ENCODE measurements around the gene SYT11.
"Not testable (repeated sequence)": the region's sequence is repeated elsewhere in the genome, so short reads cannot be mapped to it uniquely, and the experiment has no call there.

- TF ChIP-seq, protein P1, sequence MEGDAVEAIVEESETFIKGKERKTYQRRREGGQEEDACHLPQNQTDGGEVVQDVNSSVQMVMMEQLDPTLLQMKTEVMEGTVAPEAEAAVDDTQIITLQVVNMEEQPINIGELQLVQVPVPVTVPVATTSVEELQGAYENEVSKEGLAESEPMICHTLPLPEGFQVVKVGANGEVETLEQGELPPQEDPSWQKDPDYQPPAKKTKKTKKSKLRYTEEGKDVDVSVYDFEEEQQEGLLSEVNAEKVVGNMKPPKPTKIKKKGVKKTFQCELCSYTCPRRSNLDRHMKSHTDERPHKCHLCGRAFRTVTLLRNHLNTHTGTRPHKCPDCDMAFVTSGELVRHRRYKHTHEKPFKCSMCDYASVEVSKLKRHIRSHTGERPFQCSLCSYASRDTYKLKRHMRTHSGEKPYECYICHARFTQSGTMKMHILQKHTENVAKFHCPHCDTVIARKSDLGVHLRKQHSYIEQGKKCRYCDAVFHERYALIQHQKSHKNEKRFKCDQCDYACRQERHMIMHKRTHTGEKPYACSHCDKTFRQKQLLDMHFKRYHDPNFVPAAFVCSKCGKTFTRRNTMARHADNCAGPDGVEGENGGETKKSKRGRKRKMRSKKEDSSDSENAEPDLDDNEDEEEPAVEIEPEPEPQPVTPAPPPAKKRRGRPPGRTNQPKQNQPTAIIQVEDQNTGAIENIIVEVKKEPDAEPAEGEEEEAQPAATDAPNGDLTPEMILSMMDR (IDR thresholded peaks at IDR 0.05; ENCODE audit: low read length), result not testable (repeated sequence)
- TF ChIP-seq EZH2 (IDR thresholded peaks at IDR 0.05; ENCODE audit: borderline replicate concordance, low read length), result not testable (repeated sequence)
Observed at GRCh38 chr1:155896476-155896875, 37.1 kb downstream of the SYT11 start.
